Gastroesophageal sphincter (tissue), 4 donors: ENCODE measurements around the gene RNF114. TPM values are rescaled to one million over a fixed set of nuclear protein-coding genes. Genes with fewer than 3 reads are reported as not detected.

Experiments used
- ATAC-seq: fragments of 150-250 bp; one replicate; pipeline ENCODE4 v1.9.1; 2016; ENCODE audit warnings: mild to moderate bottlenecking, moderate library complexity
- H3K27ac ChIP-seq, 4 donors: fragments of 200-600 bp; sonication (generic) in 3 of 4; 1 replicate in 3 of 4; 2 replicates in 1 of 4; pipeline ENCODE4 v1.5.1; 2016 to 2019
- H3K27me3 ChIP-seq: fragments of 200-600 bp; sonication (generic); one replicate; pipeline ENCODE4 v1.5.1; 2019
- H3K36me3 ChIP-seq, 2 donors: fragments of 200-600 bp; sonication (generic); one replicate each; pipeline ENCODE4 v1.5.1; 2019; ENCODE audit warnings: control low read depth in 1 of 2
- H3K4me1 ChIP-seq, 3 donors: fragments of 200-600 bp; sonication (generic); 1 replicate in 2 of 3; 2 replicates in 1 of 3; pipeline ENCODE4 v1.5.1; 2016 to 2019; ENCODE audit warnings: control low read depth in 2 of 3
- H3K4me3 ChIP-seq, 2 donors: fragments of 200-600 bp; sonication (generic); one replicate each; pipeline ENCODE4 v1.5.1; 2019; ENCODE audit warnings: mild to moderate bottlenecking in 1 of 2, moderate library complexity in 1 of 2
- H3K9me3 ChIP-seq, 3 donors: fragments of 200-600 bp; sonication (generic); one replicate each; pipeline ENCODE4 v1.5.1; 2017 to 2019; ENCODE audit warnings: control low read depth in 2 of 3
- EP300 ChIP-seq: sonication (generic); formaldehyde crosslinking; IDR thresholded peaks from one replicate; pipeline ENCODE4 v1.6.1; 2017; ENCODE audit warnings: antibody characterized with exemption, mild to moderate bottlenecking
- POLR2A ChIP-seq, 2 donors: fragments of 450-650 bp; IDR thresholded peaks; one replicate each; pipeline ENCODE4 v1.6.1; 2017; ENCODE audit warnings: antibody characterized with exemption in 2 of 2, mild to moderate bottlenecking in 2 of 2, moderate library complexity in 1 of 2
- POLR2AphosphoS5 ChIP-seq: sonication (generic); formaldehyde crosslinking; IDR thresholded peaks from one replicate; pipeline ENCODE4 v1.6.1; 2017; ENCODE audit warnings: antibody characterized with exemption
- WGBS, 2 donors: methylation state at CpG; one replicate each; pipeline ENCODE4 v1.1.5; 2018; ENCODE audit warnings: low coverage in 1 of 2; 5-methylcytosine and 5-hydroxymethylcytosine counted together
- total RNA-seq, 4 donors: library from RNA; depleted of rRNA; stranded (reverse); fragments of >200 nt; gene quantifications; one replicate each; pipeline ENCODE4 v1.1.0, GENCODE V29; 2016
- TF ChIP-seq, protein P1 (sequence below), 4 experiments: fragments of 200-600 bp in 2 of 4; fragments of 450-650 bp in 2 of 4; sonication (generic) in 1 of 4; IDR thresholded peaks; one replicate each; pipeline ENCODE4 v1.5.1; 2017 to 2019; ENCODE audit warnings: antibody characterized with exemption in 4 of 4, mild to moderate bottlenecking in 2 of 4, moderate library complexity in 2 of 4

The RNF114 gene
- total RNA-seq, 4 donors from 2014 or later = 80.3 to 109 (median 101) TPM

DNA sequence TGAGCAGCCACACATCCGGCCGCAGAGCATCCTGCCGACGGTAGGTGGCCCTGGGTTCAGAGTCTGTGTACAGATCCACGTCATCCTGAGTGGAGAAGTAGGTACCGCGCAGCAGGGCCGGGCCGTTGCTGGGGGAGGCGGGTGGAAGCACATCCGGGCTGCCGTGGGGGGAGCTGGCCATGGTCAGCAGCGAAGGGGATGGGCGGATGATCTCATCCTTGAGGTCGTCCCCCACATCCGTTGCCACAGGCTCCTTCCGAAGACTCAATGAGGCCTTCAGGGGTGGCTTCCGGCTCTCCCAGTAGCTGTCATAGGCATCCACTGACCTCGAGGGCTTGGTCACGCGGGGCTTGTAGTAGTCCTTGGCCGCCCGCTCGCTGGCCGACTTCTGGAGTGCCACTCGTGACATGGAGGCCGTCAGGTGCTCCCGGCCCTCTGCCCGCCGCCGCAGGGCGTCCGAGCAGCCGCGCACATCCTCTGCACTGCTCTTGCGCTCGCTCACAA, 30.0 kb upstream of the RNF114 start:
- H3K4me3 ChIP-seq = no peak overlapping the region
- ATAC-seq = no peak
- H3K27me3 ChIP-seq = no peaks in the 10 kb centered on the region
- no peak for TF ChIP-seq POLR2AphosphoS5
- no peak for TF ChIP-seq POLR2A (IDR thresholded peaks at IDR 0.05)
- TF ChIP-seq EP300 = no peak
- TF ChIP-seq, protein P1, sequence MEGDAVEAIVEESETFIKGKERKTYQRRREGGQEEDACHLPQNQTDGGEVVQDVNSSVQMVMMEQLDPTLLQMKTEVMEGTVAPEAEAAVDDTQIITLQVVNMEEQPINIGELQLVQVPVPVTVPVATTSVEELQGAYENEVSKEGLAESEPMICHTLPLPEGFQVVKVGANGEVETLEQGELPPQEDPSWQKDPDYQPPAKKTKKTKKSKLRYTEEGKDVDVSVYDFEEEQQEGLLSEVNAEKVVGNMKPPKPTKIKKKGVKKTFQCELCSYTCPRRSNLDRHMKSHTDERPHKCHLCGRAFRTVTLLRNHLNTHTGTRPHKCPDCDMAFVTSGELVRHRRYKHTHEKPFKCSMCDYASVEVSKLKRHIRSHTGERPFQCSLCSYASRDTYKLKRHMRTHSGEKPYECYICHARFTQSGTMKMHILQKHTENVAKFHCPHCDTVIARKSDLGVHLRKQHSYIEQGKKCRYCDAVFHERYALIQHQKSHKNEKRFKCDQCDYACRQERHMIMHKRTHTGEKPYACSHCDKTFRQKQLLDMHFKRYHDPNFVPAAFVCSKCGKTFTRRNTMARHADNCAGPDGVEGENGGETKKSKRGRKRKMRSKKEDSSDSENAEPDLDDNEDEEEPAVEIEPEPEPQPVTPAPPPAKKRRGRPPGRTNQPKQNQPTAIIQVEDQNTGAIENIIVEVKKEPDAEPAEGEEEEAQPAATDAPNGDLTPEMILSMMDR (IDR thresholded peaks at IDR 0.05) = no peak
- no peak overlapping the region for H3K27ac ChIP-seq
- no peaks in the 10 kb centered on the region for H3K9me3 ChIP-seq
- H3K36me3 ChIP-seq = peaks cover 0 to 79% of the 10 kb centered on the region in 2 donors
- H3K4me1 ChIP-seq = peaks cover 0 to 18% (median 0%) of the 10 kb centered on the region in 3 donors
- WGBS, 2 donors = 63 to 92% methylated on average over 7 to 11 of the region's 37 CpGs

DNA sequence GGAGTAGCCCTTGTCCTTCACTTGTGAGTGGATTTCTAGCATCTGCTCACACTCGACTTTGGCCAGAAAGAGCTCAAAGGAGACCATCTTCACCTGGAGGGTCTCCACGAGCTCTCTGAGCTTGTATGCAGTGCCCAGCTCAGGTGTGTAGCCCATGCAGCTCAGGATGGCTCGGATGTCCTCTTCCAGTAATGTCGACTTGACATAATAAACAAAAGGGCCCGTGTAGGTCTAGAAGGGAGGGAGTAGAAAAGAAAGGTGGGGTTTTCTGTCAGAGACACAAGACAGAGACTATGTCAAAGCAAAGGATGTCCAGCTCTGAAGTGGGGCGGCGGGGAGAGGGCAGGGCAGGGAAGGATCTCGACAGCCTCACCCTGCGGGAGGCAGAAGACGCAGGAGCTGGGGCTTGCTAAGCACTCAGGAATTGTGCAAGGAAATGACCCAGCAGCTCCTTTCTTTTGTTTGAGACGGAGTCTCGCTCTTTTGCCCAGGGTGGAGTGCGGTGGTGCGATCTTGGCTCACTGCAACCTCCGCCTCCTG, 29.5 kb upstream of the RNF114 start:
- Histone ChIP-seq H3K27me3 (no peaks in the 10 kb centered on the region), H3K4me3 (no peak overlapping the region), H3K4me1 (peaks cover 0 to 20% (median 0%) of the 10 kb centered on the region in 3 donors), H3K36me3 (peaks cover 0 to 79% of the 10 kb centered on the region in 2 donors), H3K27ac (no peak overlapping the region), H3K9me3 (no peaks in the 10 kb centered on the region)
- TF ChIP-seq POLR2A (IDR thresholded peaks at IDR 0.05) = no peak
- TF ChIP-seq EP300 = no peak
- no peak for TF ChIP-seq POLR2AphosphoS5
- TF ChIP-seq, protein P1 (IDR thresholded peaks at IDR 0.05) = no peak
- no peak for ATAC-seq
- WGBS, 2 donors = 70 to 84% methylated on average over 4 to 13 of the region's 15 CpGs

DNA sequence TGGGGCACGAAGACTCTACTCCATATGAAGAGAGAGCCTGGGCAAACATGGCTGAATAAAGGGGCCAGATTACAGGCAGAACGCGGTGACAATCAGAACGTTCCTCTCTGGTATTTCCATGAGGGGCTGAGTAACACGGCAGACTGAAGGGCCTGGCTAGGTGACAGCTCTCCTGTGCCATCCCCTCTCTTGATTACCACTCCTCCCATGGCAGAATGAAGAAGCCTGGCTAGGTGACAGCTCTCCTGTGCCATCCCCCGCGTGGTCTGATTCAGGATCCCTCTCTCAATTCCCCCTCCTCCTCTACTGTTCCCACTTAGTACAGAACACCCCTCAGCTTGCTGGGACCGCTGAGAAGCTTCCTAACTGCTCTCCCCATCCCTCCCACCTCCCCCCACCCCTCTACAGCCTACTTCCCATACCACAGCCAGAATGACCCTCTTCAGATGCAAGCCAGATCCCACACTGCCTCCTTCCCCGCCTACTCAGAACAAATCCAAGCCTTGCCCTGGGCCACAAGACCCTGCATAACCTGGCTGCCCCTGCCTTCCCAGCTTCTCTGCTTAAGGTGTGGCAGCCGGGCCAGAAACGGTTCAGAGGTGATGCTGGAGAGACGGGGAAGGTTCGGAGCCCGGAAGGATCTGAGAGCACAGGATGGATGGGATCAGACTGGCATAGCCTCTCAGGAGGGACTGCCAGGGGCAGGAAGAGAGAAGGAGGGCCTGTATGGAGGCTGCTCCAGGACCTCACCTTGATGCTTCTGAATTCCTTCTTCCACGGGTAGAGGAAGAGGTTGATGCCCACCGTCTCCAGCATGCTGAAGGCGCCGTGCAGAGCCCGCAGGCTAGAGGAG, 28.6 kb upstream of the RNF114 start:
- TF ChIP-seq EP300 = no peak
- TF ChIP-seq, protein P1 (IDR thresholded peaks at IDR 0.05) = no peak
- no peak for TF ChIP-seq POLR2AphosphoS5
- no peak for TF ChIP-seq POLR2A (IDR thresholded peaks at IDR 0.05)
- ATAC-seq = no peak
- no peak overlapping the region for H3K27ac ChIP-seq
- peaks cover 0 to 30% (median 0%) of the 10 kb centered on the region in 3 donors for H3K4me1 ChIP-seq
- WGBS, 2 donors = 92% methylated on average over 5 of the region's 19 CpGs; no CpG with 5 or more reads in 1 of the 2 donors
- H3K4me3 ChIP-seq = no peak overlapping the region
- H3K27me3 ChIP-seq = no peaks in the 10 kb centered on the region
- no peaks in the 10 kb centered on the region for H3K9me3 ChIP-seq
- peaks cover 0 to 74% of the 10 kb centered on the region in 2 donors for H3K36me3 ChIP-seq

DNA sequence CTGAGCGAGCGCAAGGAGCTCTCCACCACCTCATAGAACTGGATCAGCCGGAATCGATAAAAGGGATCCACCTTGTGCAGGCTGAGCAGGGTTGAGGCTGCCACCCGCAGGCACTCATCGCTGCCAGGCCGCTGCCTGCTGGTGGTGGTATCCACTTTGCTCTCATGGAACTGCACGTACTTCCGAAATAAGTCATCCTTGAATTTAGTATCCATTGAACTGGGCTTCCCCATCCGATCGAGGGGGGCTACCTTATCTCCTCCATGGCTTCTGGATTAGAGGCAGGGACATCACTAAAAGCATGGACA, 28.0 kb upstream of the RNF114 start:
- H3K4me3 ChIP-seq = no peak overlapping the region
- H3K27me3 ChIP-seq = no peaks in the 10 kb centered on the region
- H3K27ac ChIP-seq = no peak overlapping the region
- WGBS, 2 donors = 91% methylated on average over 4 of the region's 11 CpGs; no CpG with 5 or more reads in 1 of the 2 donors
- TF ChIP-seq POLR2AphosphoS5 = no peak
- TF ChIP-seq EP300 = no peak
- TF ChIP-seq, protein P1 (IDR thresholded peaks at IDR 0.05) = no peak
- TF ChIP-seq POLR2A (IDR thresholded peaks at IDR 0.05) = no peak
- peaks cover 0 to 35% (median 4%) of the 10 kb centered on the region in 3 donors for H3K4me1 ChIP-seq
- no peaks in the 10 kb centered on the region for H3K9me3 ChIP-seq
- ATAC-seq = no peak
- peaks cover 0 to 68% of the 10 kb centered on the region in 2 donors for H3K36me3 ChIP-seq
